ENCODE results near the gene SPEF2.

DNA sequence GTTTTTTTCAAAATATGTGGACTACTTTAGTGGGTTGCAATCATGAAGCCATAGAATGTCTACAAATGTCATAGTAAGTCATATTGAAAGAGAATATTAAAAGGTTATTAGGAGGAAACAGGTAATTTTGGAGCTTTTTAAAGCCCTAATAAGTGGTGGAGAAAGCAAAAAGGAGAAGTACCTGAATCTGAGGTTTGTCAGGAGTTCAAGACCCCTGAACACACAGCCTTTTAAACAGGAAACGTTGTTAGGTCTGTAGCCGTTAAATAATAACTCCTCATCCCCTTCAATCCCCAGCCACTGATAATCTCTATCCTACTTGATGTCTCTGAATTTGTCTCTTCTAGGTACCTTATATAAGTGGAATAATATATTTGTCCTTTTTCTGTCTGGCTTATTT is 51.1 kb downstream of the SPEF2 start:
- TF ChIP-seq, protein P1, sequence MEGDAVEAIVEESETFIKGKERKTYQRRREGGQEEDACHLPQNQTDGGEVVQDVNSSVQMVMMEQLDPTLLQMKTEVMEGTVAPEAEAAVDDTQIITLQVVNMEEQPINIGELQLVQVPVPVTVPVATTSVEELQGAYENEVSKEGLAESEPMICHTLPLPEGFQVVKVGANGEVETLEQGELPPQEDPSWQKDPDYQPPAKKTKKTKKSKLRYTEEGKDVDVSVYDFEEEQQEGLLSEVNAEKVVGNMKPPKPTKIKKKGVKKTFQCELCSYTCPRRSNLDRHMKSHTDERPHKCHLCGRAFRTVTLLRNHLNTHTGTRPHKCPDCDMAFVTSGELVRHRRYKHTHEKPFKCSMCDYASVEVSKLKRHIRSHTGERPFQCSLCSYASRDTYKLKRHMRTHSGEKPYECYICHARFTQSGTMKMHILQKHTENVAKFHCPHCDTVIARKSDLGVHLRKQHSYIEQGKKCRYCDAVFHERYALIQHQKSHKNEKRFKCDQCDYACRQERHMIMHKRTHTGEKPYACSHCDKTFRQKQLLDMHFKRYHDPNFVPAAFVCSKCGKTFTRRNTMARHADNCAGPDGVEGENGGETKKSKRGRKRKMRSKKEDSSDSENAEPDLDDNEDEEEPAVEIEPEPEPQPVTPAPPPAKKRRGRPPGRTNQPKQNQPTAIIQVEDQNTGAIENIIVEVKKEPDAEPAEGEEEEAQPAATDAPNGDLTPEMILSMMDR (CRISPR knock-in tag; IDR thresholded peaks at IDR 0.05): no peak
- TF ChIP-seq TCF7L2 (IDR thresholded peaks at IDR 0.05; ENCODE audit: low read depth, low read length) (no peak), POLR2AphosphoS5 (IDR thresholded peaks at IDR 0.05; ENCODE audit: low read depth, low read length) (no peak), TCF12 (IDR thresholded peaks at IDR 0.05) (no peak), TCF12 (CRISPR knock-in tag; IDR thresholded peaks at IDR 0.05) (no peak), NFIC (IDR thresholded peaks at IDR 0.05; ENCODE audit: low read length) (no peak), ATF1 (CRISPR knock-in tag; IDR thresholded peaks at IDR 0.05) (no peak), HOXA9 (CRISPR knock-in tag; IDR thresholded peaks at IDR 0.05; ENCODE audit: borderline replicate concordance) (no peak), IRX3 (CRISPR knock-in tag; IDR thresholded peaks at IDR 0.05; ENCODE audit: borderline replicate concordance, low read depth) (no peak), RFX5 (IDR thresholded peaks at IDR 0.05; ENCODE audit: low read depth, low read length) (no peak), SMAD3 (CRISPR knock-in tag; IDR thresholded peaks at IDR 0.05) (no peak), ZNF430 (CRISPR knock-in tag; IDR thresholded peaks at IDR 0.05) (no peak), ZNF446 (CRISPR knock-in tag; IDR thresholded peaks at IDR 0.05) (no peak)
- TF ChIP-seq, protein P2, sequence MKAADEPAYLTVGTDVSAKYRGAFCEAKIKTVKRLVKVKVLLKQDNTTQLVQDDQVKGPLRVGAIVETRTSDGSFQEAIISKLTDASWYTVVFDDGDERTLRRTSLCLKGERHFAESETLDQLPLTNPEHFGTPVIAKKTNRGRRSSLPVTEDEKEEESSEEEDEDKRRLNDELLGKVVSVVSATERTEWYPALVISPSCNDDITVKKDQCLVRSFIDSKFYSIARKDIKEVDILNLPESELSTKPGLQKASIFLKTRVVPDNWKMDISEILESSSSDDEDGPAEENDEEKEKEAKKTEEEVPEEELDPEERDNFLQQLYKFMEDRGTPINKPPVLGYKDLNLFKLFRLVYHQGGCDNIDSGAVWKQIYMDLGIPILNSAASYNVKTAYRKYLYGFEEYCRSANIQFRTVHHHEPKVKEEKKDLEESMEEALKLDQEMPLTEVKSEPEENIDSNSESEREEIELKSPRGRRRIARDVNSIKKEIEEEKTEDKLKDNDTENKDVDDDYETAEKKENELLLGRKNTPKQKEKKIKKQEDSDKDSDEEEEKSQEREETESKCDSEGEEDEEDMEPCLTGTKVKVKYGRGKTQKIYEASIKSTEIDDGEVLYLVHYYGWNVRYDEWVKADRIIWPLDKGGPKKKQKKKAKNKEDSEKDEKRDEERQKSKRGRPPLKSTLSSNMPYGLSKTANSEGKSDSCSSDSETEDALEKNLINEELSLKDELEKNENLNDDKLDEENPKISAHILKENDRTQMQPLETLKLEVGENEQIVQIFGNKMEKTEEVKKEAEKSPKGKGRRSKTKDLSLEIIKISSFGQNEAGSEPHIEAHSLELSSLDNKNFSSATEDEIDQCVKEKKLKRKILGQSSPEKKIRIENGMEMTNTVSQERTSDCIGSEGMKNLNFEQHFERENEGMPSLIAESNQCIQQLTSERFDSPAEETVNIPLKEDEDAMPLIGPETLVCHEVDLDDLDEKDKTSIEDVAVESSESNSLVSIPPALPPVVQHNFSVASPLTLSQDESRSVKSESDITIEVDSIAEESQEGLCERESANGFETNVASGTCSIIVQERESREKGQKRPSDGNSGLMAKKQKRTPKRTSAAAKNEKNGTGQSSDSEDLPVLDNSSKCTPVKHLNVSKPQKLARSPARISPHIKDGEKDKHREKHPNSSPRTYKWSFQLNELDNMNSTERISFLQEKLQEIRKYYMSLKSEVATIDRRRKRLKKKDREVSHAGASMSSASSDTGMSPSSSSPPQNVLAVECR (CRISPR knock-in tag; IDR thresholded peaks at IDR 0.05; ENCODE audit: borderline replicate concordance): no peak
